Mononuclear cell (primary cell): ENCODE data around the gene POLD1. TPM values are rescaled to one million over a fixed set of nuclear protein-coding genes. Genes with fewer than 3 reads are reported as not detected.

Source experiments
- H3K27me3 ChIP-seq: 2 replicates; pipeline ENCODE4 v1.6.0; 2011; ENCODE audit warnings: low read length, control low read depth; ENCODE audit not compliant: insufficient read depth
- H3K4me1 ChIP-seq: 2 replicates; pipeline ENCODE4 v1.5.1; 2011; ENCODE audit warnings: mild to moderate bottlenecking, low read length, control low read depth; ENCODE audit not compliant: insufficient read depth
- H3K4me3 ChIP-seq: 2 replicates; pipeline ENCODE4 v1.5.1; 2011; ENCODE audit warnings: mild to moderate bottlenecking, low read length, moderate library complexity
- H3K9me3 ChIP-seq: 2 replicates; pipeline ENCODE4 v1.5.1; 2011; ENCODE audit warnings: low read depth, mild to moderate bottlenecking, control low read depth, low read length
- total RNA-seq: library from RNA; depleted of rRNA; stranded (reverse); fragments of >200 nt; gene quantifications from one replicate; pipeline ENCODE4 v1.2.3, GENCODE V29; 2012

The POLD1 gene
- total RNA-seq, 1 donor: 7.7 TPM

DNA sequence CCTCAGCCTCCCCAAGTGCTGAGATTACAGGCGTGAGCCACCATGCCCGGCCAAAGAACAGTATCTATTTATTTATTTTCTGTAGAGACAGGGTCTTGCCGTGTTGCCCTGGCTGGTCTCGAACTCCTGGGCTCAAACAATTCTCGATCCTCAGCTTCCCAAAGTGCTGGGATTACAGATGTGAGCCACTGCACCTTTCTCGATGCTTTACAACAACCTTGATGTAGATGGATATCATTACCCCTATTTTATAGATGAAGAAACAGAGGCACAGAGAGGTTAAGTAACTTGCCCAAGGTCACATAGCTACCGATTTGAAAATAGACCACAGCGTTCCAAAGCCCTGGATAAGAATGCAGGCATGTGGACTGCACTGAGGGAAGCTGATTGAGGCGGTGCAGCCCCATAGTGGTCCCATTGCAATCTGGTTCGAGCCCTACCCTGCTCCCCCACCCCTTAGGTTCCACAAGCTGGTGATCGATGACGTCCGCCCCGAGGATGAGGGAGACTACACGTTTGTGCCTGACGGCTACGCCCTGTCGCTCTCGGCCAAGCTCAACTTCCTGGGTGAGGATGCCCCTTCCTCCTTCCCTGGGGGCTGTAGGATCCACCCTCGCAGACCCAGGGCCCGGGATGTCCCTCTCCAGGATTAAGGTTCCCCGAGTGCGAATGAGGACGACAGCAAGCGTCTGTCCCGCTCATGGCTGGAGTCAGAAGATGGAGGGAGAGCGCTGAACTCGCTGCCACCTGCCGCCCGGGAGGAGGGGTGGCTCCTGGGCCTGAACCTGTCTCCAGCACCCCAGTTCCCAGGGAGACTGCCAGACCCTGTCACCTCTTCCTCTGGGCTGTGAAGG lies 66.4 kb downstream of the POLD1 start:
- Histone ChIP-seq H3K9me3 (no peaks in the 10 kb centered on the region), H3K4me3 (no peak overlapping the region), H3K4me1 (no peaks in the 10 kb centered on the region), H3K27me3 (no peaks in the 10 kb centered on the region)

GRCh38 chr19:50451223-50451534 lies 67.0 kb downstream of the POLD1 start:
- Histone ChIP-seq H3K9me3 (no peaks in the 10 kb centered on the region), H3K4me3 (no peak overlapping the region), H3K27me3 (no peaks in the 10 kb centered on the region), H3K4me1 (no peaks in the 10 kb centered on the region)

DNA sequence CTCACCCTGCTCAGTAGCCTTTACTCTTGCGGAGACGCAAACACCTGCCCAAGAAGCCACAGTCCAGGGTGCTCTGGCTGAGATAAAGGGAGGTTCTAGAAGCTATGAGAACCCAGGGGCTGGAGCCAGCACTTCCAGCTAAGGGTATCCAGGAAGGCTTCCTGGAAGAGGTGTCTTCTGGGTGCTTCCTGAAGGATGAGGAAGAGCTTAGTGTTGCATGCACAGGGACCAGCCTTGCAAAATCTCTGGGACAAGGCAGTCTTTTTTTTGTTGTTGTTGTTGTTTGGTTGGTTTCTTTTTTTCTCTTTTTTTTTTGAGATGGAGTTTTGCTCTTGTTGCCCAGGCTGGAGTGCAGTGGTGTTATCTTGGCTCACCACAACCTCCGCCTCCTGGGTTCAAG lies 69.1 kb downstream of the POLD1 start:
- Histone ChIP-seq H3K4me1 (no peaks in the 10 kb centered on the region), H3K27me3 (no peaks in the 10 kb centered on the region), H3K9me3 (no peaks in the 10 kb centered on the region), H3K4me3 (no peak overlapping the region)

DNA sequence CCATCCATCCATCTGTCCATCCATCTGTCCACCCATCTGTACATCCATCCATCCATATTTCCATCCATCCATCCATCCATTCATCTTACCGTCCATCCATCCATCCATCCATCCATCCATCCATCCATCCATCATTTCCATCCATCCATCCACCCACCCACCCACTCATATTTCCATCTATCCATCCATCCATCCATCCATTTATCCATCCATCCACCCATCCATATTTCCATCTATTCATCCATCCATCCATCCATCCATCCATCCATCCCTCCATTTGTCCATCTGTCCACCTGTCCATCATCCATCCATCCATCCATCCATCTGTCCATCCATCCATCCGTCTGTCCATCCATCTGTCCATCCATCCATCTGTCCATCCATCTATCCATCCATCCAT lies 71.8 kb downstream of the POLD1 start:
- H3K9me3 ChIP-seq: no peaks in the 10 kb centered on the region
- peaks cover 6% of the 10 kb centered on the region for H3K4me1 ChIP-seq
- H3K4me3 ChIP-seq: no peak overlapping the region
- no peaks in the 10 kb centered on the region for H3K27me3 ChIP-seq

GRCh38 chr19:50457300-50457699 lies 73.2 kb downstream of the POLD1 start:
- no peaks in the 10 kb centered on the region for H3K27me3 ChIP-seq
- H3K4me3 ChIP-seq: no peak overlapping the region
- H3K4me1 ChIP-seq: peaks cover 7% of the 10 kb centered on the region
- no peaks in the 10 kb centered on the region for H3K9me3 ChIP-seq

GRCh38 chr19:50458396-50459066 lies 74.4 kb downstream of the POLD1 start:
- Histone ChIP-seq H3K27me3 (no peaks in the 10 kb centered on the region), H3K9me3 (no peaks in the 10 kb centered on the region), H3K4me1 (peaks cover 7% of the 10 kb centered on the region), H3K4me3 (no peak overlapping the region)

- no peaks in the 10 kb centered on the region for H3K27me3 ChIP-seq
Measured at GRCh38 chr19:50459067-50459456, 74.9 kb downstream of the POLD1 start.

GRCh38 chr19:50459638-50460037 lies 75.5 kb downstream of the POLD1 start:
- no peaks in the 10 kb centered on the region for H3K9me3 ChIP-seq
- H3K27me3 ChIP-seq: no peaks in the 10 kb centered on the region
- H3K4me1 ChIP-seq: peaks cover 7% of the 10 kb centered on the region
- no peak overlapping the region for H3K4me3 ChIP-seq

More at GRCh38 chr19:50459067-50459456, 74.9 kb downstream of the POLD1 start:
- H3K4me3 ChIP-seq: no peak overlapping the region
- H3K9me3 ChIP-seq: no peaks in the 10 kb centered on the region
- H3K4me1 ChIP-seq: peaks cover 7% of the 10 kb centered on the region

DNA sequence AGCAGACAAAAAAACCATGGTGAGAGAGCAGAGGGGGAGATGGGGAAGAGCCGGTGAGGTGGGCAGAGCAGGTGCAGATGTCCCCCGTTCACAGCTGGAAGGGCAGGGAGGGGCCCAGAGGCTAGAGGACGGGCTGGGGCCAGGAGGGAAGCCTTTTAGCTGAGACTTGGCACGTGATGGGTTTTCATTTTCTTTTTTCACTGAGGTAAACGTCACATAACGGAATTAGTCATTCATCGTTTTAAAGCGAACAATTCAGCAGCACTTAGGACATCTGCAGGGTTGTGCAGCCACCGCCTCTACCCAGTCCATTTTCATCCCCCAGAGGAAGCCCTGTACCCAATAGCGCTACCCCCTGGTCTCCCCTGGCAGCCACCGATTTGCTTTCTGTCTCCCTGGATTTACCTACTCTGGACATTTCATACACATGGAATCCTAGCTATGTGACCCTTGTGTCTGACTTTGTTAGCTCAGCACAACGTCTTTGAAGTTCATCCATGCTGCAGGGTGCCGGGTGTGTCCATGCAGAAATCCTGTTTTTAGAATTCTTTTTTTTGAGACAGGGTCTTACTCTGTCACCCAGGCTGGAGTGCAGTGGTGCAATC lies 76.1 kb downstream of the POLD1 start:
- no peaks in the 10 kb centered on the region for H3K9me3 ChIP-seq
- no peak overlapping the region for H3K4me3 ChIP-seq
- H3K27me3 ChIP-seq: no peaks in the 10 kb centered on the region
- peaks cover 7% of the 10 kb centered on the region for H3K4me1 ChIP-seq

GRCh38 chr19:50461066-50461875 lies 77.1 kb downstream of the POLD1 start:
- peaks cover 7% of the 10 kb centered on the region for H3K4me1 ChIP-seq
- H3K9me3 ChIP-seq: no peaks in the 10 kb centered on the region
- no peaks in the 10 kb centered on the region for H3K27me3 ChIP-seq
- H3K4me3 ChIP-seq: no peak overlapping the region

DNA sequence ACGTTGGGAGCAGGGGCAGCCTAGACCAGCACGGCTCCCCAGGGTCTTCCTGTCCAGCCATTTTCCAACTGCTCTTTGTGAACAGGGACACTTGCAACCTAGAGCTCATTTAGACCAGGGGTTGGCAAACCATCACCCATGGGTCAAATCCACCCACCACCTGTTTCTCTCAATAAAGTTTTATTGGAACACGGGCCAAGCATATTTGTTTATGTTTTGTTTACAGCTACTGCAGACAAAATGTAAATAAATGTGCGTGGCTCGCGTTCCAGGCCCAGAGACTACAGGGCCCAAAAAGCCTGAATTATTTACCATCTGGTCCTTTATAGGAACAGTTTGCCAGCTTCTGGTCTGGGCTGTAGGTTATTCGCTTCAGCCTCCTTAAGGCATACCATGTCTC lies 78.8 kb downstream of the POLD1 start:
- H3K9me3 ChIP-seq: no peaks in the 10 kb centered on the region
- no peaks in the 10 kb centered on the region for H3K27me3 ChIP-seq
- H3K4me3 ChIP-seq: no peak overlapping the region
- H3K4me1 ChIP-seq: peaks cover 7% of the 10 kb centered on the region

DNA sequence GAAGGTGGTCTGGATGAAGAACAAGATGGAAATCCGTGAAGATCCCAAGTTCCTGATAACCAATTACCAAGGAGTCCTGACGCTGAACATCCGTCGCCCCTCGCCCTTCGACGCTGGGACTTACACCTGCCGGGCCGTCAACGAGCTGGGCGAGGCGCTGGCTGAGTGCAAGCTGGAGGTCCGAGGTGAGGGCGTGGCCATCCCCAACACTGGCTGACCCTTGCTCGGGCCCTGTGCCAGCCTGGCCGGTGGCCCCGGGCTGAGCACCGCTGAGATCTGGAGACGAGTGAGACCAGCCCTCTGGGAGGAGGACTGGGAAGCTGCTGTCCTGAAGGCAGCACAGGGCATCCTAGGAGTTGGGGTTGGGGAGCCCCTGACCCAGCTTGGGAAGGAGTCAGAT lies 80.2 kb downstream of the POLD1 start:
- no peak overlapping the region for H3K4me3 ChIP-seq
- H3K27me3 ChIP-seq: no peaks in the 10 kb centered on the region

GRCh38 chr19:50465000-50465399 lies 80.9 kb downstream of the POLD1 start:
- H3K4me3 ChIP-seq: no peak overlapping the region
- no peaks in the 10 kb centered on the region for H3K9me3 ChIP-seq
- H3K27me3 ChIP-seq: no peaks in the 10 kb centered on the region
- peaks cover 7% of the 10 kb centered on the region for H3K4me1 ChIP-seq

More for the DNA sequence above, 80.2 kb downstream of the POLD1 start:
- no peaks in the 10 kb centered on the region for H3K9me3 ChIP-seq
- H3K4me1 ChIP-seq: peaks cover 7% of the 10 kb centered on the region

DNA sequence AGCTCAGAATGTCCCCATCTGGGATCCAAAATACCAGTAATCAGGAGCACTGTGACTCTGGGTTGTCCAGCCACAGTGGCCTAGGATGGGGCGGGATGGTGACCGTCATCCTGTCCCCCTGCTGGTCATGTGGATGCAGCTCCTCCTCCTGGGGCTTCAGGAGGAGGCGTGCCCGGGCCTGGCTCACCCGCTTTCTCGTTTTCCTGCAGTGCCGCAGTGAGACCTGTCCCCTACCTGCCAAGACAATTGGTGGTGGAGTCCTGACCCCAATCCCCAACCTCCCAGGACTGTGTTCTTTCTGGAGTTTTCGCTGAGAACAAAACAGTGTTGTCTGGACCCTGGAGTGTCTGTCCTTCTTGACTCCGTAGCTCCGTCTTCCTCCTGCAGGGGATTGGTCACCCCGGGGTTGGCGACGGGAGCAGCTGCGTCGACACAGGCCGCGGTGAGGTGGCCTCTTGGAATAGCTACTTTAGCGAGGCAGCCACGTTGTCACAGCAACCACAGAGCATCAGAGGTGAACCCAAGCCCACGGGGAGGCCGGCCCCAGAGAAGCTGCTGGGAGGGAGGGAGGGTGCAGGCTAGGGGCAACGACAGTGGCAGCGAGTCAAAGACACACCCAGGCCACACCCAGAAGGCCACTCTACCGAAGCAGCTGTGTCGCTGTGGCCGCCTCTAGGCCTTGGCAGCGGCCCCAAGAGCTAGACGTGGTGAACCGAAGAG lies 82.0 kb downstream of the POLD1 start:
- Histone ChIP-seq H3K9me3 (no peaks in the 10 kb centered on the region), H3K4me3 (no peak overlapping the region), H3K4me1 (no peaks in the 10 kb centered on the region), H3K27me3 (no peaks in the 10 kb centered on the region)
